GM19468 (cell line): ENCODE measurements around the gene FAM151A.

Experiments used
- ATAC-seq: cut with Tn5 transposase; IDR thresholded peaks from one replicate; pipeline ENCODE4 v1.9.1; 2021; ENCODE audit warnings: mild to moderate bottlenecking, moderate library complexity, moderate number of reproducible peaks; ENCODE audit not compliant: unreplicated experiment; ENCODE audit errors: extremely low read depth

Gene FAM151A

DNA sequence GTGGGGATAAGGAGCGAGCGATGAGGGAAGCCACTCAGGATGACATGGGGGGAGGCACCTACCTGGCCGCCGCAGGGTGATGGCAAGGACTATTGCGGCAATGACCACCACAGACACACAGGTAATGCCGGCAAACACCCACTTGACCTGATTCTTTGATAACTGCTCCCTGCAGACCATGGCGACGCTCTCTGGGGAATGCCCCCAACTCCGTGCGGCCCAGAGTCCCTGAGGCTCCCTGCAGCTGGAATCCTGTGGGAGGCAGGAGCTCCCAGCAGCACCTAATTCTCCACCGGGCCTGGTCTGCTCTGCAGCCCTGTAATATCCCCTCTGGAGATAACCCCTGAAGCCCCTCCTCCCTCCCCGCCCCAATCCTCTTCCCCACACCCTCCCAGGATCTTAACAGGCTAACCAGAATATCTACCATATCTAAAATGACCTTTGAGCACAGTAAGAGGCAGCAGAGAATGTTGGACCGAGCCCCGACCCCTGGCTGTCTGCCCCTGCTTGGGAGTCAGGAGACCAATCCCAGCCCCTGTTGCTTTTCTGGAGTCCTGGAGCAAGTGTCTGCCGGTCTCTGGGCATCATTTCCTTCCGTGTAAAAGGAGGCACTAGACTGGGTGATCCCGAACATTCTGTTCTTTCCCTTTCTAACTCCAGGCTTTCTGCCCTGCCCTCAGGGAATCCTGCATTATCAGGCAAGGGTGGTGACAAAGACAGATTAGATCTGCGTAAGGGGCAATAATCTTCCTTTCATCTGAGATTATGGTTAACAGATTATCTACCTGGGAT lies at the start of gene FAM151A:
Gene FAM151A (minus strand): TSS at position 310 of the 792 bp plus-strand sequence. CDS start 130 bp downstream, at position 180.
- ATAC-seq: no peak

DNA sequence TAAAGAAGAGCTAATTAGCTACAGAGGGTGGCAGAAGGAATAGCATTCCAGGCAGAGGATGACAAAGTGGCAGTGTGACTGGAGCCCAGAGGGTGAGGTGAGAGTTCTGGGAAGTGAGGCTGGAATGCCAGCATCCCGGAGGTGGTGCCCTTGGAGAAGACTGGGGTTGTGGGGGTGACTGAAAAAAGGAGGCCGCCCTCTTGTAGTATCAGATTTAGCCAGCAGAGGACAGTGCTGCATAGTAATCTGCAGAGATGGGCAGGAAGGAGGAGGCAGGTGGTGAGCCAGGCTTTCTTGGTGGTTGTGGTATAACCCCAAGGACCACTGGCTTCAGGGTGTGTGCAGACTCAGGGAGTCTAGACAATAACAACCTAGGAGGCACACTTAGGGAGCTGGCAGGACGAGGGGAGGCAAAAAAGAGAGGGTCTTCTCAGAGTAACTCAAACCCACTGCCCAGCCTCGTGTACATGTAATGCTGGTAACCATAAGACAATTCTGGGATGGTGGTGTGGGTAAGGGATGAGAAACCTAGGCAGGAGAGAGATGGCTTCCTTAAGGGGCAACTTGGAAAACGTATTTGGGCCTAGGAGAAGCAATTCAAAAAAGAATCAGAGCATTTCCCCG lies 48.8 kb upstream of the FAM151A start:
- no peak for ATAC-seq

DNA sequence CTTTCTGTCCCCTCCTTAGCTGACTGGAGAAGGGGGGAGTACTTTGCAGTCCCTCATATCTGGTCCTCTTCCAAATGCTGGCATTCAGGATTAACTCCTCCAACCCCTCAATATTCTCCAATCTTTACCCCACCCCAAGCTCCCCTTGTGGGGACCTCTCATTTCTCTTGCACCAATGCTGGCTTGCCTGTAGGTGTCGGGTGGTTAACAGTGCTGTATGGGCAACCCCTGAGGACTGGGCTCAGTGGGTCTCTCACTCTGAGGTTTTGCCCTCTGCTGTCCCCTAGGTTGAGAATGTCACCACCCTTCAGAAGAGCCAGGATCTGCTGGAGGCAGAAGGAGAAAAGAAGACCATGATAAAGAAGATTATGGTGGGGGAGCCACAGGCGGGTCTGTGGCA lies 45.2 kb upstream of the FAM151A start:
- no peak for ATAC-seq

DNA sequence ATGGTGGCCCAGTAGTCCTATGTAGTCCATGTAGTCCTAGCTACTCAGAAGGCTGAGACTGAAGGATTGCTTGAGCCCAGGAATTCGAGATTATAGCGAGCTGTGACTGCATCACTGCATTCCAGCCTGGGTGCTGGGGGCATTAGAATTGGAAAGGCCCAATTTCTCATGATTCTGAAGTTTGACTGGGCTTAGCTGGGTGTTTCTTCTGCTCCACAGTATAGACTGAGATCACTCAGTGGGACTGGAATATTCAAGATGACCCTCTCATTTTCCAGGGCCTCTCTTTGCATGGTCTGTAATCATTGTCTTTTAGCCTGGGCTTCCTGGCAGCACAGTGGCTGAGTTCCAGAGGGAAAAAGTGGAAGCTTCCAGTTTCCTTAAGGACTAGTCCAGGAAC lies 44.5 kb upstream of the FAM151A start:
- ATAC-seq: no peak

DNA sequence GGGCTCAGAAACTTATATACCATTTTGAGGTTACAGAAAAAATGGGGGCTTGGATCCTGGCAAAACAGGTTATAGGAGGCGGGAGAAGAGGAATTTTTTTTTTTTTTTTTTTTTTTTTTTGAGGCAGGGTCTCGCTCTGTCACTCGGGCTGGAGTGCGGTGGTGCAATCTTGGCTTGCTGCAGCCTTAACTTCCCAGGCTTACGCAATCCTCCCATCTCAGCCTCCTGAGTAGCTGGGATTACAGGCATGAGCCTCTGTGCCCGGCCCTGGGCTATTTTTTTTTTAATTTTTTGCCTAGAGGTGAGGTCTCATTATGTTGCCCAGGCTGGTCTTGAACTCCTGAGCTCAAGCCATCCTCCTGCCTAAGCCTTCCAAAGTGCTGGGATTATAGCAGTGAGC lies 43.0 kb upstream of the FAM151A start:
- no peak for ATAC-seq

GRCh38 chr1:54665852-54666251 lies 42.5 kb upstream of the FAM151A start:
- no peak for ATAC-seq

GRCh38 chr1:54664364-54664763 lies 41.0 kb upstream of the FAM151A start:
- no peak for ATAC-seq

GRCh38 chr1:54663725-54664124 lies 40.4 kb upstream of the FAM151A start:
- no peak for ATAC-seq

GRCh38 chr1:54658164-54658913 lies 35.0 kb upstream of the FAM151A start:
- no peak for ATAC-seq

DNA sequence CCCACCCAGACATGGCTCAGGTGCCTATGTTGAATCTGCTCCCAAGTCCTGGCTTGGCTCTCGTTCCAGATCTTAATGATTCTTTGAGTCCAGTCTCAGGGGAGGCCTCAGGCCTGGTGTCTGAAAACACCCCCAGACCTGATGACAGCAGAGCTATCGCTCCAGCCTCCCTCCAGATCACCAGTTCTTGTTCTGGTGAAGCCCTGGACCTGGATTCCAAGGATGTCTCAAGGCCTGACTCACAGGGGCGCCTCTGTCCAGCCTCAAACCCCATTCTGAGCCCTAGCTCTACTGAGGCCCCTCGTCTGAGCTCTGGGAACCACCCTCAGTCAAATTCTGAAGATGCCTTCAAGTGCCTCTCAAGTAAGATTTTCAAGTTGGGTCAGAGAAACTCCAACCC lies 29.7 kb upstream of the FAM151A start:
- ATAC-seq: no peak

- no peak for ATAC-seq
Measured at GRCh38 chr1:54652168-54652567, 28.8 kb upstream of the FAM151A start.

- no peak for ATAC-seq
Measured at GRCh38 chr1:54651608-54652007, 28.3 kb upstream of the FAM151A start.

DNA sequence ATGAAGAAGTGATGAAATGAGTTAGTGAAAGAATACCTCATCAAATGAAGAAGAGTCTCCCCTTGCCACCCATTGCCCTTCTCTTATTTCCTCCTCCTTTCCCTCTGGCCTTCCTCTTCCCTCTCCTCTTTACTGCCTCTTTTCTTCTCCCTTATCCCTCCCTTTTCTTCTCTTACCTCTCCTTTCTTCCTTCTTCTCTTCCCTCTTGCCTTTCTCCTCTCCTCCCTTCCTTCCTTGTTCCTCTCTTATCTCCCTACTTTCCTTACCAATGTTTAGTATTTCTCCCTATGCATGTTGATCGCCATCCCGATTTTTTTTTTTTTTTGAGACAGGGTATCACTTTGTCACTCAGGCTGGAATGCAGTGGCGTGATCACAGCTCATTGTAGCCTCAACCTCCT lies 27.1 kb upstream of the FAM151A start:
- no peak for ATAC-seq

DNA sequence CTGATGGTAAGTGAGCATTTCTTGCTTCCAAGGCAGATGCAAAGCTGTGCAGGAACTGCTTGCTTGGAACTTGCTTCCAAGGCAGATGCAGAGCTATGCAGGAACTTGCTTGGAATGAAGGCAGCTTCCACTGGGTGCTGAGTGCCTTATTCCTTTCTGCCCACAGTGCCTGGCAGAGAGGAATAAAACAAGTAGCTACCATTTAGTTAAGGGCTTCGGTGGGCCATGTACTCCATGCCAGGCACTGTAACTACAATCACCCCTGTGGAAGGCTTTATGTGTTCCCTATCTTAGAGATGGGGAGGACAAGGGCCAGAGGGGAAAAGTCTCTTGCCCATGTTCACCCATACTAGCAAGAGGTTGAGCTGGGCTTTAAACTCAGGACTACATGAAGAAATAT lies 26.6 kb upstream of the FAM151A start:
- no peak for ATAC-seq

GRCh38 chr1:54649130-54649898 lies 26.0 kb upstream of the FAM151A start:
- ATAC-seq: no peak

- no peak for ATAC-seq
Measured at GRCh38 chr1:54645806-54646676, 22.7 kb upstream of the FAM151A start.

DNA sequence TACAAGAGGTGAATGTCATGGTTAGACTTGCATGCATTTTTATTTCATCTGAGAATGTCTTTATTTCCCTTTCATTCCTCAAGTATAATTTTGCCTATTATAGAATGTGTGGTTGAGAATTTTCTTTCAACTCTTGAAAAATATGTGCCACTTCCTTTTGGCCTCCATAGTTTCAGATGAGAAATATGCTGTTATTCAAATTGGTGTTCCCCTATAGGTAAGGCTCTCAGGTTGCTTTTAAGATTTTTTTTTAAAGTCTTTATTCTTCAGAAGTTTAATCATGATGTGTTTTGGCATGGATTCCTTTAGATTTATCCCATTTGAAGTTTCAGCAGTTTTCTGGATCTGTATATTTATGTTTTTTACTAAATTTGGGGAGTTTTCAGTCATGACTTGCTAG lies 20.4 kb upstream of the FAM151A start:
- no peak for ATAC-seq

GRCh38 chr1:54640863-54641836 lies 17.8 kb upstream of the FAM151A start, which contains the start of gene MROH7:
Gene MROH7 (plus strand): TSS chr1:54641786. CDS start chr1:54652927, 11,141 bp downstream.
- ATAC-seq: no peak
